ENCODE data around the gene L3MBTL4.
"Not testable (repeated sequence)": the region's sequence is repeated elsewhere in the genome, so short reads cannot be mapped to it uniquely, and the experiment has no call there.

L3MBTL4 gene

DNA sequence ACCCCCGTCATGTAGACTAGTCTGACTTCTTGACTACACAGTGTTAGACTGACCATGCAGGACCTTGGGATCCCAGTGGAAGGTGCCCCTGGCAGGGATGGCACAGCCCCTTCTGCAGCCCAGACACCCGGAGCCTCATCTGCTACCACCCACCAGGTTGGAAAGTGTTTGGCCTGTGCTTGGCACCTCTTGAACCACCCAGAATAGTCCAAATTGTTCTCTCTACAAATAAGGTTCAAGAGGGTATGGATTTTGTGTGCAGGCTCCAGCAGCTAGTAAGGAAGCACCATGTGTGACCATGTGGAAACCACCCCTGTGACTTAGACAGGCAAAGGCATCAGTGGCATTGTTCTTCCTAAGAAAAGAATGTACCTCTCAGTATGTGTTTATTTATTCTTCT, 18.4 kb downstream of the L3MBTL4 start:
- Histone ChIP-seq H3K9me3 (ENCODE audit: control insufficient read depth, insufficient read depth, low read length) (no peaks in the 10 kb centered on the region; the same call in 1 of the 2 replicates), H3K9ac (ENCODE audit: low read depth, low read length) (no peak overlapping the region), H3K4me1 (ENCODE audit: insufficient read depth, low read length) (no peaks in the 10 kb centered on the region)

GRCh38 chr18:6389005-6389404, 25.7 kb downstream of the L3MBTL4 start:
- Histone ChIP-seq H3K9ac (ENCODE audit: low read depth, low read length) (no peak overlapping the region), H3K4me1 (ENCODE audit: insufficient read depth, low read length) (no peaks in the 10 kb centered on the region), H3K36me3 (ENCODE audit: insufficient read depth, low read length) (no peaks in the 10 kb centered on the region), H3K9me3 (ENCODE audit: control insufficient read depth, insufficient read depth, low read length) (peaks cover 7% of the 10 kb centered on the region; the same call in 1 of the 2 replicates)

More for the DNA sequence above, 18.4 kb downstream of the L3MBTL4 start:
- no peaks in the 10 kb centered on the region for H3K36me3 ChIP-seq (ENCODE audit: insufficient read depth, low read length)

DNA sequence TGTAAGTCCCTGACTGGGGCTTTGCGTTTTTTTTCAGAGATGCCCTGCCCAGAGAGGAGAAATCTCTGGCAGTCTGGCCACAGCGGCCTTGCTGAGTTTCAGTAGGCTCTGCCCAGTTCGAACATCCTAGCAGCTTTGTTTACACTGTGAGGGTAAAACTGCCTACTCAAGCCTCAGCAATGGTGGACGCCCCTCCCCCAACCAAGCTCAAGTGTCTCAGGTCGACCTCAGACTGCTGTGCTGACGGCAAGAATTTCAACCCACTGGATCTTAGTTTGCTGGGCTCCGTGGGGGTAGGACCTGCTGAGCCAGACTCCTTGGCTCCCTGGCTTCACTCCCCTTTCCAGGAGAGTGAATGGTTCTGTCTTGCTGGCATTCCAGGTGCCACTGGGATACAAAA, 31.7 kb downstream of the L3MBTL4 start:
- Histone ChIP-seq H3K9ac (ENCODE audit: low read depth, low read length) (no peak overlapping the region), H3K9me3 (ENCODE audit: control insufficient read depth, insufficient read depth, low read length) (no peaks in the 10 kb centered on the region), H3K36me3 (ENCODE audit: insufficient read depth, low read length) (no peaks in the 10 kb centered on the region), H3K4me1 (ENCODE audit: insufficient read depth, low read length) (no peaks in the 10 kb centered on the region; the same call in 1 of the 2 replicates)

- not testable (repeated sequence) for H3K36me3 ChIP-seq (ENCODE audit: insufficient read depth, low read length); H3K9me3 ChIP-seq (ENCODE audit: control insufficient read depth, insufficient read depth, low read length); H3K9ac ChIP-seq (ENCODE audit: low read depth, low read length); H3K4me1 ChIP-seq (ENCODE audit: insufficient read depth, low read length)
Measured at GRCh38 chr18:6377473-6377872, 37.2 kb downstream of the L3MBTL4 start.

- no peaks in the 10 kb centered on the region for H3K36me3 ChIP-seq (ENCODE audit: insufficient read depth, low read length)
- no peaks in the 10 kb centered on the region for H3K4me1 ChIP-seq (ENCODE audit: insufficient read depth, low read length)
- no peaks in the 10 kb centered on the region for H3K9me3 ChIP-seq (ENCODE audit: control insufficient read depth, insufficient read depth, low read length)
- no peak overlapping the region for H3K9ac ChIP-seq (ENCODE audit: low read depth, low read length)
Measured at GRCh38 chr18:6376433-6377229, 38.1 kb downstream of the L3MBTL4 start.

- H3K36me3 ChIP-seq (ENCODE audit: insufficient read depth, low read length) = no peaks in the 10 kb centered on the region
- H3K4me1 ChIP-seq (ENCODE audit: insufficient read depth, low read length) = no peaks in the 10 kb centered on the region
Measured at GRCh38 chr18:6374935-6375529, 39.7 kb downstream of the L3MBTL4 start.

DNA sequence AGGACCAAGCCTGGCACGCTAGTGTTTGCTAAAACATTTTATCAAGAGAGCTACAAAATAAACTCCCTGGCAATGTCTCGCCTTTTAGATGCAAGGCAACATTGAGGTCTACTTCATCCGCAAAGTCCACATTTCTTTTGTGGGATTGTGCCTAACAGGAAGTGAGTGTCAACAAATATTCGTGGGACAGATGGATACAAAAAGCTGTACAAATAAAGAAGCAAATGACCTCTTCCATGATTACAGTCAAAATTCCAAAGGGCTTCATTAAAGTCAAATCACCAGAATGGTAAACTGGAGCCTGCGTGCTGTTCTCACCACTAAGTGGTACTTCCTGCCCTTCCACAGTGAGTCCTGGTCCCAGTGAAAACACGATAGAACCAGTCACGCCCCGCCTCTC, 40.4 kb downstream of the L3MBTL4 start:
- H3K36me3 ChIP-seq (ENCODE audit: insufficient read depth, low read length) = no peaks in the 10 kb centered on the region
- H3K9ac ChIP-seq (ENCODE audit: low read depth, low read length) = no peak overlapping the region
- no peaks in the 10 kb centered on the region for H3K9me3 ChIP-seq (ENCODE audit: control insufficient read depth, insufficient read depth, low read length)
- H3K4me1 ChIP-seq (ENCODE audit: insufficient read depth, low read length) = no peaks in the 10 kb centered on the region

More at GRCh38 chr18:6374935-6375529, 39.7 kb downstream of the L3MBTL4 start:
- H3K9ac ChIP-seq (ENCODE audit: low read depth, low read length) = no peak overlapping the region
- no peaks in the 10 kb centered on the region for H3K9me3 ChIP-seq (ENCODE audit: control insufficient read depth, insufficient read depth, low read length)

DNA sequence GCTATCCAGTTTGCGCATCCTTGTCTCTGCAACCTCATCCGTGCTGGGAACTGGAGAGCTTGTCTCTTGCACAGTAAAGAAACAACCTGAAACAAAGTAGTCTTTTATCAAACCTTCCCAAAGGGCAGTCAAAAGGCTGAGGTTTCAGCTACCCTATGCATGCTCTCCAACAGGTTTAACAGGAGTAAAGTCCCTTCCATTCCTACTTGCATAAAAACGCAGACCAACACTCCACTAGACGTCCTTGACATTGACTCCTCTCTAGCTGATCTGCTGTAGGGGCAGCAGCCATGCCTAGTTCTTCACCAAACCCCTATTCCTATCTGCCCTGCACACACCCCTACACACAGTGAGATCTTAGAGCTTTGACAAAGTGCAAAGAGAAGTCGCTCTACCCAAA, 41.5 kb downstream of the L3MBTL4 start:
- no peak overlapping the region for H3K9ac ChIP-seq (ENCODE audit: low read depth, low read length)
- H3K9me3 ChIP-seq (ENCODE audit: control insufficient read depth, insufficient read depth, low read length) = no peaks in the 10 kb centered on the region
- no peaks in the 10 kb centered on the region for H3K4me1 ChIP-seq (ENCODE audit: insufficient read depth, low read length)
- H3K36me3 ChIP-seq (ENCODE audit: insufficient read depth, low read length) = no peaks in the 10 kb centered on the region

- no peak overlapping the region for H3K9ac ChIP-seq (ENCODE audit: low read depth, low read length)
- H3K4me1 ChIP-seq (ENCODE audit: insufficient read depth, low read length) = peaks cover 19% of the 10 kb centered on the region
Measured at GRCh38 chr18:6370886-6371635, 43.6 kb downstream of the L3MBTL4 start.

DNA sequence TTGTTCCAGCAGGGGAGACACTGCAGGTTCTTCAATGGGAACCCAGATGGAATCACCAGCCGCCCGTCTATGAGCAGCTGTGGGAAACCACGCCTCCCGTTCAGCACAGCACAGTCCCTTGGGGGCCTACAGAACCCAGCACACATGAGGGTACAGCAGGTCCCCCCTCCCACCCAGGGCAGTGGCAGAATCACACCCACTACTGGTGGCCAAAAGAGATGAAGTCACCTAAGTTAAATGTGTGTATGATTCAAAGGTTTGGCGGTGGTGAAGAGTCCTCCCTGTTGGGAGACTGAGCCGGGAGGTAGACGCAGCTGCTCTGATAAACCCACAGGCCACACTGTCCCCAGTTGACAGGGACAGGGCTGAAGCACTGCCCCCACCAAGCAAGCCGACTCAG, 44.3 kb downstream of the L3MBTL4 start:
- Histone ChIP-seq H3K9me3 (ENCODE audit: control insufficient read depth, insufficient read depth, low read length) (no peaks in the 10 kb centered on the region), H3K36me3 (ENCODE audit: insufficient read depth, low read length) (no peaks in the 10 kb centered on the region)

More at GRCh38 chr18:6370886-6371635, 43.6 kb downstream of the L3MBTL4 start:
- H3K9me3 ChIP-seq (ENCODE audit: control insufficient read depth, insufficient read depth, low read length) = no peaks in the 10 kb centered on the region
- no peaks in the 10 kb centered on the region for H3K36me3 ChIP-seq (ENCODE audit: insufficient read depth, low read length)

DNA sequence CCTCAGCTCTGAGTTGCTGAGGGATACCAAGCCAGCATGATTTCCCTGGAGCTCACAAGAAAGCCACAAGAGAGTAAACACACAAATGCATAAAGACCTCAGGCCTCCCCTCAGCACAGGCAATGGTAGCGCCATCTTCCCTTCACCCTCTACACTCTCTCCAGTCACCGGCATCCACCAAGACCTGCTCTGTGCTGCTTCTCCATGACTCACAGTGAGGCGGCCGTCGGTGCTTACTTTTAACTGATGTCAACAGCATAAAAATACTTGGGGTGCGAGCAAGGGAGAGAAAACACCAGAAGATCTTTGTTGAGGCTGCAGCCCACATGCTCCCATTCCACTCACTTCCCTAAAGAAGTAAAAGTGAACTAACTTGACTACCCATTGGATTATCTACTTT, 46.7 kb downstream of the L3MBTL4 start:
- H3K9me3 ChIP-seq (ENCODE audit: control insufficient read depth, insufficient read depth, low read length) = no peaks in the 10 kb centered on the region
- H3K9ac ChIP-seq (ENCODE audit: low read depth, low read length) = no peak overlapping the region
- H3K4me1 ChIP-seq (ENCODE audit: insufficient read depth, low read length) = peaks cover 28% of the 10 kb centered on the region
- no peaks in the 10 kb centered on the region for H3K36me3 ChIP-seq (ENCODE audit: insufficient read depth, low read length)

More for the DNA sequence above, 44.3 kb downstream of the L3MBTL4 start:
- Histone ChIP-seq H3K9ac (ENCODE audit: low read depth, low read length) (no peak overlapping the region), H3K4me1 (ENCODE audit: insufficient read depth, low read length) (peaks cover 25% of the 10 kb centered on the region)

DNA sequence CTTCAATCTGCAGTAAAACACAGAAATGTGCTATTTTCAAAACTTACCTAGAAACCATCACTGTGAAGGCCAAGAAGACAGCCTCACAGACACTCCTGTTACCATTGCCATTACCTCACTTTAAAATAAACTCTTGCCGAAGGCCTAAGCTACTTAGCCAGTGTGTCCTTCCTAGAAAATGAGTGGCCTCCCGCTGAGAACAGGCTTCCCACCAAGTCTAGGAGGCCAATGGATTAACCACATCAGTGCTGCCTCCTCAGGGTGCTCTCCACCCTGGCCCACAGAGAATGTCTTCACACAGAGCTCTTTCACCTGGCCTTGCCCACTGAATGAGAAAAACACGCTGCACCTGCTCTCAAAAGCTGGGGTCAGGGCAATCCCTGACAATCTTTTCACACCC, 47.5 kb downstream of the L3MBTL4 start:
- Histone ChIP-seq H3K9ac (ENCODE audit: low read depth, low read length) (no peak overlapping the region), H3K4me1 (ENCODE audit: insufficient read depth, low read length) (peaks cover 28% of the 10 kb centered on the region), H3K36me3 (ENCODE audit: insufficient read depth, low read length) (no peaks in the 10 kb centered on the region), H3K9me3 (ENCODE audit: control insufficient read depth, insufficient read depth, low read length) (no peaks in the 10 kb centered on the region)

- Histone ChIP-seq H3K9me3 (ENCODE audit: control insufficient read depth, insufficient read depth, low read length) (no peaks in the 10 kb centered on the region), H3K36me3 (ENCODE audit: insufficient read depth, low read length) (no peaks in the 10 kb centered on the region), H3K4me1 (ENCODE audit: insufficient read depth, low read length) (peaks cover 28% of the 10 kb centered on the region), H3K9ac (ENCODE audit: low read depth, low read length) (no peak overlapping the region)
Measured at GRCh38 chr18:6366776-6367175, 47.9 kb downstream of the L3MBTL4 start.

DNA sequence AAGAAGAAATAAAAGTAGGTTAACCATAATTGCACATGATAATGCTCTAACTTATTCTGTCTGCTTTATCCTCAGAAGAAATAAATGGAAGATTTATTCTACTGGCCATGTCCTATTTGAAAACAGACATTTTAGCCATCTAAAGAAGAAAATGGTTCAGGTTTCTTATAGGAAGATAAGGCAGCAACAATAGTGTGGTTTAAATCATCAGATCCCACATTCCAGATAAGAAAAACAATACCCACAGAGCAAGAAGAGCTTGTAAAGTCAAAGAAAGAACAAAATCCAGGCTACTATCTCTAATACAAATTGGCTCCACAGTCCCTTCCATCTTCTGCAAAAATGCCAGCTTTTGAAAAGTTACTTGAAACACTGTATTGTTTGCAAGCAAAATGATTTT, 49.3 kb downstream of the L3MBTL4 start:
- peaks cover 32% of the 10 kb centered on the region for H3K4me1 ChIP-seq (ENCODE audit: insufficient read depth, low read length)
- H3K36me3 ChIP-seq (ENCODE audit: insufficient read depth, low read length) = no peaks in the 10 kb centered on the region
- H3K9me3 ChIP-seq (ENCODE audit: control insufficient read depth, insufficient read depth, low read length) = no peaks in the 10 kb centered on the region
- no peak overlapping the region for H3K9ac ChIP-seq (ENCODE audit: low read depth, low read length)
